GM23338 (cell line): Measurements from ENCODE around the gene GREB1L.

Experiments
- CREB1 ChIP-seq: fragments of 250-450 bp; sonication (Bioruptor Pico); IDR thresholded peaks from 2 replicates; pipeline ENCODE4 v1.5.0; 2020; ENCODE audit warnings: low read depth, mild to moderate bottlenecking, moderate library complexity
- EZH2 ChIP-seq: fragments of 200-600 bp; sonication (generic); IDR thresholded peaks from one replicate; pipeline ENCODE4 v1.8.0; 2017; ENCODE audit warnings: antibody characterized with exemption, mild to moderate bottlenecking, low read depth; ENCODE audit not compliant: unreplicated experiment
- EZH2phosphoT487 ChIP-seq: fragments of 200-600 bp; sonication (generic); IDR thresholded peaks from one replicate; pipeline ENCODE4 v1.8.1; 2018; ENCODE audit warnings: antibody characterized with exemption; ENCODE audit not compliant: unreplicated experiment
- JUNB ChIP-seq: IDR thresholded peaks from one replicate; pipeline ENCODE4 v1.6.1; 2016; ENCODE audit warnings: antibody characterized with exemption; ENCODE audit not compliant: unreplicated experiment
- NANOG ChIP-seq: IDR thresholded peaks from 2 replicates; pipeline ENCODE4 v1.6.1; 2016; ENCODE audit warnings: antibody characterized with exemption, borderline replicate concordance
- POLR2AphosphoS5 ChIP-seq: IDR thresholded peaks from 2 replicates; pipeline ENCODE4 v1.6.1; 2016; ENCODE audit warnings: antibody characterized with exemption, low read depth
- STAT1 ChIP-seq: IDR thresholded peaks from one replicate; pipeline ENCODE4 v1.6.1; 2016; ENCODE audit warnings: antibody characterized with exemption; ENCODE audit not compliant: unreplicated experiment
- ZNF114 ChIP-seq: fragments of 250-450 bp; sonication (Bioruptor Pico); IDR thresholded peaks from 2 replicates; pipeline ENCODE4 v1.5.0; 2020; ENCODE audit warnings: mild to moderate bottlenecking, moderate library complexity
- ZNF331 ChIP-seq: fragments of 250-450 bp; sonication (Bioruptor Pico); IDR thresholded peaks from 2 replicates; pipeline ENCODE4 v1.5.0; 2020; ENCODE audit warnings: low read depth, mild to moderate bottlenecking, moderate library complexity
- TF ChIP-seq, protein P1 (sequence below), 2 experiments: fragments of 200-600 bp in 1 of 2; sonication (generic) in 1 of 2; conservative IDR thresholded peaks; 2 replicates each; pipeline versions ENCODE4 v1.5.1 to v1.6.1; 2016 to 2017; ENCODE audit warnings: antibody characterized with exemption in 2 of 2, low read depth in 2 of 2, mild to moderate bottlenecking in 2 of 2, moderate library complexity in 1 of 2
- TF ChIP-seq, protein P2 (sequence below): IDR thresholded peaks from 2 replicates; pipeline ENCODE4 v1.6.1; 2016; ENCODE audit warnings: antibody characterized with exemption
- TF ChIP-seq, protein P3 (sequence below): IDR thresholded peaks from one replicate; pipeline ENCODE4 v1.6.1; 2018; ENCODE audit warnings: antibody characterized with exemption; ENCODE audit not compliant: unreplicated experiment
- TF ChIP-seq, protein P4 (sequence below): fragments of 250-450 bp; sonication (Bioruptor Pico); IDR thresholded peaks from 2 replicates; pipeline ENCODE4 v1.5.0; 2020; ENCODE audit warnings: mild to moderate bottlenecking, moderate library complexity

DNA sequence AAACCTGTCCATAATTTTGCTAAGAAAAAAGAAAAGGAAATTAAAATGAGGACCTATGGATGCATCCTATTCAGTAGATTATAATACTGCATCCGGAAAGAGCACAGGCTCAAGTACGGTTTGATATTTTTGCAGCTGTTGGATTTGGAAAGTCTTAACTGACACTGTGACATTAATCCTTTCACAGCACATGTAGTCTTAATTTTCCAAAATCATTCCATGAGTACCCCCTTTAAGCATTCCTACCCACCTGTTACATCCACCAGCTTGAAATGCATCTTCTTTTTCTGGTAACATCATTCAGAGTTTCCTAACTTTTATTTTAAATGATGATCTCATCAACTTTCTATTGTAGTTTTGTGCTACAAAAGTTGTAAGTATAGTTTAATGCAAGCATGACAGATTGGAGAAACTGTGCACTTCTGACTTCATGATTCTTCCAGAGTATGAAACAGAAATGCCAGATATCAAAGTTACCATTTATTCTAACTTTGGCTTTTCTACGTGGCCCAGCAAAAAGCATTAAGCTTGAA lies 244.9 kb downstream of the GREB1L start:
- TF ChIP-seq, protein P1, sequence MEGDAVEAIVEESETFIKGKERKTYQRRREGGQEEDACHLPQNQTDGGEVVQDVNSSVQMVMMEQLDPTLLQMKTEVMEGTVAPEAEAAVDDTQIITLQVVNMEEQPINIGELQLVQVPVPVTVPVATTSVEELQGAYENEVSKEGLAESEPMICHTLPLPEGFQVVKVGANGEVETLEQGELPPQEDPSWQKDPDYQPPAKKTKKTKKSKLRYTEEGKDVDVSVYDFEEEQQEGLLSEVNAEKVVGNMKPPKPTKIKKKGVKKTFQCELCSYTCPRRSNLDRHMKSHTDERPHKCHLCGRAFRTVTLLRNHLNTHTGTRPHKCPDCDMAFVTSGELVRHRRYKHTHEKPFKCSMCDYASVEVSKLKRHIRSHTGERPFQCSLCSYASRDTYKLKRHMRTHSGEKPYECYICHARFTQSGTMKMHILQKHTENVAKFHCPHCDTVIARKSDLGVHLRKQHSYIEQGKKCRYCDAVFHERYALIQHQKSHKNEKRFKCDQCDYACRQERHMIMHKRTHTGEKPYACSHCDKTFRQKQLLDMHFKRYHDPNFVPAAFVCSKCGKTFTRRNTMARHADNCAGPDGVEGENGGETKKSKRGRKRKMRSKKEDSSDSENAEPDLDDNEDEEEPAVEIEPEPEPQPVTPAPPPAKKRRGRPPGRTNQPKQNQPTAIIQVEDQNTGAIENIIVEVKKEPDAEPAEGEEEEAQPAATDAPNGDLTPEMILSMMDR (conservative IDR thresholded peaks at IDR 0.05; ENCODE audit: low read depth in 2 of 2) = no peak
- TF ChIP-seq EZH2 = no peak
- TF ChIP-seq POLR2AphosphoS5 = no peak
- no peak for TF ChIP-seq CREB1 (CRISPR knock-in tag)
- TF ChIP-seq EZH2phosphoT487 = no peak
- TF ChIP-seq, protein P2, sequence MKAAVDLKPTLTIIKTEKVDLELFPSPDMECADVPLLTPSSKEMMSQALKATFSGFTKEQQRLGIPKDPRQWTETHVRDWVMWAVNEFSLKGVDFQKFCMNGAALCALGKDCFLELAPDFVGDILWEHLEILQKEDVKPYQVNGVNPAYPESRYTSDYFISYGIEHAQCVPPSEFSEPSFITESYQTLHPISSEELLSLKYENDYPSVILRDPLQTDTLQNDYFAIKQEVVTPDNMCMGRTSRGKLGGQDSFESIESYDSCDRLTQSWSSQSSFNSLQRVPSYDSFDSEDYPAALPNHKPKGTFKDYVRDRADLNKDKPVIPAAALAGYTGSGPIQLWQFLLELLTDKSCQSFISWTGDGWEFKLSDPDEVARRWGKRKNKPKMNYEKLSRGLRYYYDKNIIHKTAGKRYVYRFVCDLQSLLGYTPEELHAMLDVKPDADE = no peak
- TF ChIP-seq, protein P3, sequence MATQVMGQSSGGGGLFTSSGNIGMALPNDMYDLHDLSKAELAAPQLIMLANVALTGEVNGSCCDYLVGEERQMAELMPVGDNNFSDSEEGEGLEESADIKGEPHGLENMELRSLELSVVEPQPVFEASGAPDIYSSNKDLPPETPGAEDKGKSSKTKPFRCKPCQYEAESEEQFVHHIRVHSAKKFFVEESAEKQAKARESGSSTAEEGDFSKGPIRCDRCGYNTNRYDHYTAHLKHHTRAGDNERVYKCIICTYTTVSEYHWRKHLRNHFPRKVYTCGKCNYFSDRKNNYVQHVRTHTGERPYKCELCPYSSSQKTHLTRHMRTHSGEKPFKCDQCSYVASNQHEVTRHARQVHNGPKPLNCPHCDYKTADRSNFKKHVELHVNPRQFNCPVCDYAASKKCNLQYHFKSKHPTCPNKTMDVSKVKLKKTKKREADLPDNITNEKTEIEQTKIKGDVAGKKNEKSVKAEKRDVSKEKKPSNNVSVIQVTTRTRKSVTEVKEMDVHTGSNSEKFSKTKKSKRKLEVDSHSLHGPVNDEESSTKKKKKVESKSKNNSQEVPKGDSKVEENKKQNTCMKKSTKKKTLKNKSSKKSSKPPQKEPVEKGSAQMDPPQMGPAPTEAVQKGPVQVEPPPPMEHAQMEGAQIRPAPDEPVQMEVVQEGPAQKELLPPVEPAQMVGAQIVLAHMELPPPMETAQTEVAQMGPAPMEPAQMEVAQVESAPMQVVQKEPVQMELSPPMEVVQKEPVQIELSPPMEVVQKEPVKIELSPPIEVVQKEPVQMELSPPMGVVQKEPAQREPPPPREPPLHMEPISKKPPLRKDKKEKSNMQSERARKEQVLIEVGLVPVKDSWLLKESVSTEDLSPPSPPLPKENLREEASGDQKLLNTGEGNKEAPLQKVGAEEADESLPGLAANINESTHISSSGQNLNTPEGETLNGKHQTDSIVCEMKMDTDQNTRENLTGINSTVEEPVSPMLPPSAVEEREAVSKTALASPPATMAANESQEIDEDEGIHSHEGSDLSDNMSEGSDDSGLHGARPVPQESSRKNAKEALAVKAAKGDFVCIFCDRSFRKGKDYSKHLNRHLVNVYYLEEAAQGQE = no peak
- TF ChIP-seq ZNF331 (CRISPR knock-in tag) = no peak
- no peak for TF ChIP-seq JUNB
- TF ChIP-seq, protein P4, sequence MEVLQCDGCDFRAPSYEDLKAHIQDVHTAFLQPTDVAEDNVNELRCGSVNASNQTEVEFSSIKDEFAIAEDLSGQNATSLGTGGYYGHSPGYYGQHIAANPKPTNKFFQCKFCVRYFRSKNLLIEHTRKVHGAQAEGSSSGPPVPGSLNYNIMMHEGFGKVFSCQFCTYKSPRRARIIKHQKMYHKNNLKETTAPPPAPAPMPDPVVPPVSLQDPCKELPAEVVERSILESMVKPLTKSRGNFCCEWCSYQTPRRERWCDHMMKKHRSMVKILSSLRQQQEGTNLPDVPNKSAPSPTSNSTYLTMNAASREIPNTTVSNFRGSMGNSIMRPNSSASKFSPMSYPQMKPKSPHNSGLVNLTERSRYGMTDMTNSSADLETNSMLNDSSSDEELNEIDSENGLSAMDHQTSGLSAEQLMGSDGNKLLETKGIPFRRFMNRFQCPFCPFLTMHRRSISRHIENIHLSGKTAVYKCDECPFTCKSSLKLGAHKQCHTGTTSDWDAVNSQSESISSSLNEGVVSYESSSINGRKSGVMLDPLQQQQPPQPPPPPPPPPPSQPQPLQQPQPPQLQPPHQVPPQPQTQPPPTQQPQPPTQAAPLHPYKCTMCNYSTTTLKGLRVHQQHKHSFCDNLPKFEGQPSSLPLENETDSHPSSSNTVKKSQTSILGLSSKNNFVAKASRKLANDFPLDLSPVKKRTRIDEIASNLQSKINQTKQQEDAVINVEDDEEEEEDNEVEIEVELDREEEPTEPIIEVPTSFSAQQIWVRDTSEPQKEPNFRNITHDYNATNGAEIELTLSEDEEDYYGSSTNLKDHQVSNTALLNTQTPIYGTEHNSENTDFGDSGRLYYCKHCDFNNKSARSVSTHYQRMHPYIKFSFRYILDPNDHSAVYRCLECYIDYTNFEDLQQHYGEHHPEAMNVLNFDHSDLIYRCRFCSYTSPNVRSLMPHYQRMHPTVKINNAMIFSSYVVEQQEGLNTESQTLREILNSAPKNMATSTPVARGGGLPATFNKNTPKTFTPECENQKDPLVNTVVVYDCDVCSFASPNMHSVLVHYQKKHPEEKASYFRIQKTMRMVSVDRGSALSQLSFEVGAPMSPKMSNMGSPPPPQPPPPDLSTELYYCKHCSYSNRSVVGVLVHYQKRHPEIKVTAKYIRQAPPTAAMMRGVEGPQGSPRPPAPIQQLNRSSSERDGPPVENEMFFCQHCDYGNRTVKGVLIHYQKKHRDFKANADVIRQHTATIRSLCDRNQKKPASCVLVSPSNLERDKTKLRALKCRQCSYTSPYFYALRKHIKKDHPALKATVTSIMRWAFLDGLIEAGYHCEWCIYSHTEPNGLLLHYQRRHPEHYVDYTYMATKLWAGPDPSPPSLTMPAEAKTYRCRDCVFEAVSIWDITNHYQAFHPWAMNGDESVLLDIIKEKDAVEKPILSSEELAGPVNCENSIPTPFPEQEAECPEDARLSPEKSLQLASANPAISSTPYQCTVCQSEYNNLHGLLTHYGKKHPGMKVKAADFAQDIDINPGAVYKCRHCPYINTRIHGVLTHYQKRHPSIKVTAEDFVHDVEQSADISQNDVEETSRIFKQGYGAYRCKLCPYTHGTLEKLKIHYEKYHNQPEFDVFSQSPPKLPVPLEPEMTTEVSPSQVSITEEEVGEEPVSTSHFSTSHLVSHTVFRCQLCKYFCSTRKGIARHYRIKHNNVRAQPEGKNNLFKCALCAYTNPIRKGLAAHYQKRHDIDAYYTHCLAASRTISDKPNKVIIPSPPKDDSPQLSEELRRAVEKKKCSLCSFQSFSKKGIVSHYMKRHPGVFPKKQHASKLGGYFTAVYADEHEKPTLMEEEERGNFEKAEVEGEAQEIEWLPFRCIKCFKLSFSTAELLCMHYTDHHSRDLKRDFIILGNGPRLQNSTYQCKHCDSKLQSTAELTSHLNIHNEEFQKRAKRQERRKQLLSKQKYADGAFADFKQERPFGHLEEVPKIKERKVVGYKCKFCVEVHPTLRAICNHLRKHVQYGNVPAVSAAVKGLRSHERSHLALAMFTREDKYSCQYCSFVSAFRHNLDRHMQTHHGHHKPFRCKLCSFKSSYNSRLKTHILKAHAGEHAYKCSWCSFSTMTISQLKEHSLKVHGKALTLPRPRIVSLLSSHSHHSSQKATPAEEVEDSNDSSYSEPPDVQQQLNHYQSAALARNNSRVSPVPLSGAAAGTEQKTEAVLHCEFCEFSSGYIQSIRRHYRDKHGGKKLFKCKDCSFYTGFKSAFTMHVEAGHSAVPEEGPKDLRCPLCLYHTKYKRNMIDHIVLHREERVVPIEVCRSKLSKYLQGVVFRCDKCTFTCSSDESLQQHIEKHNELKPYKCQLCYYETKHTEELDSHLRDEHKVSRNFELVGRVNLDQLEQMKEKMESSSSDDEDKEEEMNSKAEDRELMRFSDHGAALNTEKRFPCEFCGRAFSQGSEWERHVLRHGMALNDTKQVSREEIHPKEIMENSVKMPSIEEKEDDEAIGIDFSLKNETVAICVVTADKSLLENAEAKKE (CRISPR knock-in tag) = no peak
- no peak for TF ChIP-seq ZNF114 (CRISPR knock-in tag)
- TF ChIP-seq STAT1 = no peak
- no peak for TF ChIP-seq NANOG
